HL-60/S4 treated with retinoic acid at 250 ng/mL for 4 days and 3 days (cell line): ENCODE data around the gene RCC2.

Experiments
- in situ Hi-C: fragments of 300-500 bp; cut with MboI; formaldehyde crosslinking; loops from 2 replicates; pipeline ENCODE4 v1.7.0; 2022; ENCODE audit warnings: low sequenced_read_pairs

RCC2 gene

DNA sequence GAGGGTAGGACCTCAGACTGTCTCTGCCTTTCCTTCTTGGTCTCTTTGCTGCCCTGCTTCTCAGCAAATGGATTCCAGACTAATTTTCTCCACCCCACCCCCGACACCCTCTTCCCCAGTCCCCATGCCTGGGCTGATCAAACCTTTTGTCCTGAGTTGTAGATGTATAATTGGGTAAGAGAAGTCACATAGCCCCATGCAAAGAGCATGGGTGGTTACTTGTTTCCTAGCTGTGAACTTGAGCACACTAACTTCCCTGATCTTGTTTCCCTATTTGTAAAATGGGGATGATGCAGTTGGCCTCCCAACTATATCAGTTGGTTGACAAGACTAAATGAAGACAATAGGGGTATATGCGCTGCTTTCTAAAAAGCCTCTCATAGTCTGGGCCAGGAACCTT lies 58.3 kb downstream of the RCC2 start:
- in situ Hi-C loops = no loop called here

DNA sequence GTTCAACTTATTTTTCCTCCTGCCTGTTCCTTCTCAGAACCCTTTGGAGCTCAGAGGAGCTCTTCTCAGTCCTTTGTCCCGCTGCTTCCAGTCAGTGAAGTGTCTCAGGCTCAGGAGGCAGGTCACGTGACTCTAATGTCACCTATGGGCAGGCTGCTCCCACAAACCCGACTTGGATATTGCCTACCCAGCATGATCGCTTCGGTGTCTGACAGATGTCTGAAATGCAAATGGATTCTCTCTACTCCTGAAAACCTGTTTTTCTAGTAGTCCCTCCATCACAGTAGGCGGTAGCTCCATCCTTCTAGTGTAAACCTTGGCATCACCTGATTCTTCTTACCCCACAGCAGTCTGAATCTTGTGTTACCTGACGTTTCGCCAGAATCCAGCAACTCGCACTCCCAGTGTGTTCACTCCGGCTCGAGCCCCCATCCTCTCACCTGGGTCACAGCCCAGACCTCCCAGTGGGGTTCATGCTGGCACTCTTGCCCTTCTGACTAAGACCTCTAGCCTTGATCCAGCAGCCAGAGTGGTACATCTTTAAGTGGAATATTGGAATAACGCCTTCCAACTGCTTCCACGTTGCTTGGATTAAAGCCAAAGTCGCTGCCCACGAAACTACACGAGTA lies 62.0 kb downstream of the RCC2 start:
- in situ Hi-C loops = no loop called here

DNA sequence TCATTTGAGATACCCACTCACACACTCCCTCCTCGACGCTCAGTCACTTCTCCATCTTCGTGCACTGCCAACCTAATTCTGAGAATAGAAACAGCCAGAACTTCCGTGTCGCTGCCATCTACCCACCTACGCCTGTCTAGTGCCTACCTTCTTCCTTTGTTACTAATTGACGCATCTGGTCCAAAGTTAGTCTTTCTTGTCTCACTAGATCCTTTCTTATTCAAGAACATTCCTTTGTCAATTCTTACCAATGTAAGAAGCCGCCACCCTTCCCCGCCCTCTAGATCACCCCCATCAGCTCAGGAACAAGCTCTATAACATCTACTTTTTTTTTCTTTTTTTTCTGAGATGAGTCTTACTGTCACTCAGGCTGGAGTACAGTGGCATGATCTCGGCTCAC lies 63.8 kb downstream of the RCC2 start:
- in situ Hi-C loops = no loop called here

DNA sequence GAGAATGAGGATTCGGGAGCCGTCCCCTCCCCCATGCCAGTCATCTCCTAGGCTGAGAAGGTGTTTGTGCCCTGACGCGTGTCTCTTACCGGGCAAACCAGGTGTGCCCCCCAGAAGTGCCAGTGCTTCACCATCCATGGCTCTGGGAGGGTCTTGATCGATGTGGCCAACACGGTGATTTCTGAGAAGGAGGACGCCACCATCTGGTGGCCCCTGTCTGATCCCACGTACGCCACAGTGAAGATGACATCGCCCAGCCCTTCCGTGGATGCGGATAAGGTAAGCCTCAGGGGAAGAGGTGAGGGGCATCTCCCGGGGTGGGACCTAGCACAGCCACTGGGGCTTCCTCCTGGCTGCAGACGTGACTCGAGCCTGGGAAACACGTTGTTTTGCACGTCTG lies 66.5 kb downstream of the RCC2 start:
- in situ Hi-C loops = no loop called here

DNA sequence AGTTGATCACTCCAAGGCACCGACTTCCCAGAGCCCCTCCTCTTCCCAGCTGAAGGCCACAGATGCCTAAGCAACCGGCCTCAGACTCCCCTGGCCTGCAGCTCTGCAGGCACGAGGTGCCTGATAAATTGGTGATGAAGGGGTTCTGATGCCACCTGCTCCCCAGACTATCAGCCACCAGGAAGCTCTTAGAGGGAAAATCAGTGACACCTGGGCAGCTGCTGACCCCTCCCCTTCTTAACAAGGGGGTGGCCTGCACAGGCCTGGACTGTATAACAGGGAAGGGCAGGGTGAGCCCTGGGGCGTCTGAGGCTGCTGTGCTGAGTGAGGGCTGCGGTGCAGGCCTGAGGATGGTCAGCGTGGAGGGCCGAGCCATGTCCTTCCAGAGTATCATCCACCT lies 67.6 kb downstream of the RCC2 start, which contains the start of gene PADI6:
PADI6 (plus strand) TSS at position 301 of the 400 bp plus-strand sequence; CDS start at position 351, 50 bp downstream.
- in situ Hi-C loops = no loop called here

DNA sequence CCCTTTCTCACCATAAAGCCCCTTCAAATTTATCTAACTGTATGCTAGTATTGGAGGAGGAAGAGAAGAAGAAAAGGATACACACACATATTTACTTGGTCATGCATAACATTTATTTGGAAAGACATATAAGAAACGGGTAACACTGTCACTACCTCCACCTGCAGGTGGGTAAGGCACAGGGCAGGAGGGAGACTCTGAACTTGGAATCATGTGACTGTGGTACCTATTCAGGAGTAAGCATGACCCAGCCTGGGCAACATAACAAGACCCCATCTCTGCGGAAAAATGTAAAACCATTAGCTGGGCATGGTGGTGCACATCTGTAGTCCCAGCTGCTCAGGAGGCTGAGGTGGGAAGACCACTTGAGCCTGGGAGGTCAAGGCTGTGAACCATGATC lies 68.9 kb downstream of the RCC2 start:
- in situ Hi-C loops = no loop called here

DNA sequence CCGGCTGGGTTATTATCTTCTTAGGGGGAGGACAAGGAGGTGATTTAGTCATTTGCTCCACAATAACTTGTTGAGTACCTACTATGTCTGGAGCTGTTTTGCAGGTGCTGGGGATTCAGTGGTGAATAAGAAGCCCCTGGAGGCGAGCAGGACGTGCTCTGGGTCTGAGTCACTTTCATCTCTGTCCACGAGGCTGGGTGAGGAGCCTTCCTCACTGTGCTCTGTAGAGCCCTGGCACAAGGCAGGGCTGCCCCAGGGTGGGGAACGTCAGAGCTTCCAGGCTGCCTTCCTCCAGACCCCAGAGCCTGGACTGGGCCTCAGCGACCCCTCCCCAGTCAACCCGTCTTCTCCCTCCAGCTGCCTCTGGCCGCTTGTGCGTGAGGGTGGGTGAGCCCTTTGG lies 70.0 kb downstream of the RCC2 start:
- in situ Hi-C loops = no loop called here

DNA sequence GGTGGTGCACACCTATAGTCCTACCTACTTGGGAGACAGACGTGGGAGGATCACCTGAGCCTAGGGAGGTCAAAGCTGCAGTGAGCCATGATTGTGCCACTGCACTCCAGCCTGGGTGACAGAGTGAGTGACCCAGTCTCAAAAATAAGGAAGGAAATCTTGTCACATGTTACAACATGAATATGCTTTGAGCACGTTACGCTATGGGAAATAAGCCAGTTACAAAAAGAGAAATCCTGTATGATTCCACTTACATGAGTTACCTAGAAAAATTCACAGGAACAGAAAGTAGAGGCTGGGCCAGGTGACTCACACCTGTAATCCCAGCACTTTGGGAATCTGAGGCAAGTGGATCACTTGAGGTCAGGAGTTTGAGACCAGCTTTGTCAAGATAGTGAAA lies 74.2 kb downstream of the RCC2 start:
- in situ Hi-C loops = no loop called here

DNA sequence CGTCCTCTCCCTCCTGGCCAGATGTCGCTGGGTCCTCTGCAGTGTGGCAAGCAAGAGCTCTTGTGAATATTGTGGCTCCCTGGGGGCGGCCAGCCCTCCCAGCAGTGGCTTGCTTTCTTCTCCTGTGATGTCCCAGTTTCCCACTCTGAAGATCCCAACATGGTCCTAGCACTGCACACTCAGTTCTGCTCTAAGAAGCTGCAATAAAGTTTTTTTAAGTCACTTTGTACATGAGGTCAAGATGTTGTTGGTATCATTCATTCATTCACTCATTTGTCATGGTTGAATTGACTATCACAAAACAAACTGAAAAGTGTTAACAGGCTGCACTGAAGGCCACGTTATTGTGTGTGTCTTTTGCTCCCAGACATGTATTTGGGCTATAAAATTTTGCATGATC lies 75.7 kb downstream of the RCC2 start:
- in situ Hi-C loops = no loop called here

DNA sequence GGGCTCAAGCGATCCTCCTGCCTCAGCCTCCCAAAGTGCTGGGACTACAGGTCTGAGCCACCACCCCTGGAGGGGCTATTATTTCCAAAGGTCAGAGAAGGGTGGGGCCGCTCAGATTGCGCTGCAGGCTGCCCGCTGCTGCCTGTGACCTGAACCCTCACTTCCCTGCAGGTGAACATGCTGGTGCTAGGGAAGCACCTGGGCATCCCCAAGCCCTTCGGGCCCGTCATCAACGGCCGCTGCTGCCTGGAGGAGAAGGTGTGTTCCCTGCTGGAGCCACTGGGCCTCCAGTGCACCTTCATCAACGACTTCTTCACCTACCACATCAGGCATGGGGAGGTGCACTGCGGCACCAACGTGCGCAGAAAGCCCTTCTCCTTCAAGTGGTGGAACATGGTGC lies 76.1 kb downstream of the RCC2 start:
- in situ Hi-C loops = no loop called here

DNA sequence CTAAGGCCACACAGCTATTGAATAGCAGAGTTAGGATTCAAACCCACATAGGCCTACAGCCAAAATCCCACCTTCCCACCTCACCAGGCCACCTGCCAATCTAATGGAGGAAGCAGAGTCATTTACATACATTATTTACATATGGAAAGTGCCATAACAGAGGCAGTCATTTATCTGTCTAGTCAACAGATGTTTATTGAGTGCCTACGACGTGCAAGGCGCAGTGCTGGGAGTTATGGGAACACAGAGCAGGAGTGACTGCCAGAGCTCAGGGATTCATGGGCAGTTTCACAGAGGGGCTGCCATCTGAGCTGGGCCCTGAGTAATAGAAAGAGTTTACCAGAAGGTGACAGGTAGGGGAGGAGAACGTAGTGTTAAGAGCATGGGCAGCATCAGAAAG lies 77.8 kb downstream of the RCC2 start:
- in situ Hi-C loops = no loop called here

DNA sequence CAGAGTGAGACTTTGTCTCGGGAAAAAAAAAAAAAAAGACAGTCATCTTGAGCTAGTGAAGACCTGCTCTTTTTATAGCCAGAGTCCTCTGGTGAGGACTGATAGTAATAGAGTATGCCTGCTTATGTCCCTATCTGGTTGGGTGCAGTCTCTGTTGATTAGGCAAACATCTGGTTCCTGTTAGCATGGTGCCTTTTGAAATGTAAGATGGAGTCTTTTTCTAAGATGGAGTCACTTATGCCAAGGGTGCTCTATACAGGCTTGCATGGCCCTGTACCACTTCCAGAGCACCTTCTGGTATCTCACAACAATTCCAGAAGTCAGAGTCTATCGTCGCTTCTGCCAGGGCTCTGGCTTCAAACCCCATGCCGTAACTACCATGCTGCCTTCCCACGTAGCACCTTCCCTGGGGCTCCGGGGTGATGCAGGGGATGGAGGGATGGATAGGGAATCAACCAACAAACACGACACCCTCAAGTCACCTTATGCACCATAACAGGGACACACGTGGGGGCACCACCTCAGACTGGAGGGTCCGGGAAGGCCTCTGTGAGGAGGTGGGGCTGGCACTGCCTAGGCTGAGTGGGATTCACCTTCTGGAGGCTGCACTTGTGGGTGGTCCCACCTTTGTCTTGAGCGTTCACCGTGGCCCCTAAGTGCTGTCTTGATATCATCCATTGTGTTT lies 79.1 kb downstream of the RCC2 start:
- in situ Hi-C loops = no loop called here

DNA sequence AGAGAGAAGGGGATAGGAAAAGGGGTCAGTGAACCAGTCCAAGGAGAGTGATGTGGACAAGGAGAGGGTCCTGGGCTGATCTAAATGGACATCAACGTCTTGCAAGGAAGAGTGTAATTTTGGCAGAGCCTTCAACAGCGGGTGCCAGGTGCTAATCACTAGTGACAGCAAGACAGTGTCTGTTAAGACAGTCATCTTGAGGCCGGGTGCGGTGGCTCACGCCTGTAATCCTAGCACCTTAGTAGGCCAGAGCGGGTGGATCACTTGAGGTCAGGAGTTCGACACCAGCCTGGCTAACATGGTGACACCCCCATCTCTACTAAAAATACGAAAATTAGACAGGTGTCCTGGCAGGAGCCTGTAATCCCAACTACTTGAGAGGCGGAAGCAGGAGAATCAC lies 79.7 kb downstream of the RCC2 start:
- in situ Hi-C loops = no loop called here

DNA sequence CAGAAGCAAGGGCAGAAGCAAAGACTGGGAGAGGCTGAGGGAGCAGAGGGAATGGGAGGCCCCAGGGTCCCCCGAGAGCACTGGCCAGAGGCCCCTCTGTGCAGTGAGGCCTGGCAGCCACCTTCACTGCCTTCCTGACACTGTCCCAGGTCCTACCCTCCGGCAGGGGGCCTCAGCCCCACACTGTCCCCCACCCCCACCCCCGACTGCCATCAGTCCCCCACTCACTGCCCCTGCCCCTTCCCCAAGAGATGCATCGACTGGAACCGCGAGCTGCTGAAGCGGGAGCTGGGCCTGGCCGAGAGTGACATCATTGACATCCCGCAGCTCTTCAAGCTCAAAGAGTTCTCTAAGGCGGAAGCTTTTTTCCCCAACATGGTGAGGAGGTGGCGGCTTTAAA lies 80.4 kb downstream of the RCC2 start:
- in situ Hi-C loops = no loop called here

DNA sequence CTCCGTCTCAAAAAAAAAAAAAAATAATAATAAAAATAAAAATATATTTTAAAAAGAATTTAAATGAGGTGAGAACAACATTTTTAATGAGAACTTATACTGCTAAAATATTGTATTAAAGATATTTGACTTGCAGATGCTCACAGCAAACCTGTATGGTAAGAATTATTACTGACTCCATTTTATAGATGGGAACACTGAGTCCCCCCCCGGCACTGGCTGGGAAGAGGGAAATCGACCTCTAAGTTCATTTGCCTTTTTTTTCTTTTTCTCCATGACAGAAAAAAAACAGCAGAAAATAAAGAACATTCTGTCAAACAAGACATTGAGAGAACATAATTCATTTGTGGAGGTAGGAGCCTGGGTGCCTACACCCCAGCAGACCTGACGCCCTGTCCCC lies 80.9 kb downstream of the RCC2 start:
- in situ Hi-C loops = no loop called here
